Coronary artery (tissue), 2 donors: ENCODE data around the gene RCSD1.

Experiments used
- DNase-seq: peaks from one replicate; pipeline ENCODE4 v3.0.0-alpha.2; 2017; ENCODE audit warnings: low spot score
- H3K27ac ChIP-seq, 2 donors: fragments of 200-600 bp; sonication (generic); one replicate each; pipeline ENCODE4 v1.5.1; 2016 to 2019
- H3K4me3 ChIP-seq: fragments of 200-600 bp; sonication (generic); 2 replicates; pipeline ENCODE4 v1.5.1; 2016; ENCODE audit warnings: mild to moderate bottlenecking, moderate library complexity
- TF ChIP-seq, protein P1 (sequence below): fragments of 200-600 bp; sonication (generic); IDR thresholded peaks from one replicate; pipeline ENCODE4 v1.5.1; 2019; ENCODE audit warnings: antibody characterized with exemption

The RCSD1 gene

DNA sequence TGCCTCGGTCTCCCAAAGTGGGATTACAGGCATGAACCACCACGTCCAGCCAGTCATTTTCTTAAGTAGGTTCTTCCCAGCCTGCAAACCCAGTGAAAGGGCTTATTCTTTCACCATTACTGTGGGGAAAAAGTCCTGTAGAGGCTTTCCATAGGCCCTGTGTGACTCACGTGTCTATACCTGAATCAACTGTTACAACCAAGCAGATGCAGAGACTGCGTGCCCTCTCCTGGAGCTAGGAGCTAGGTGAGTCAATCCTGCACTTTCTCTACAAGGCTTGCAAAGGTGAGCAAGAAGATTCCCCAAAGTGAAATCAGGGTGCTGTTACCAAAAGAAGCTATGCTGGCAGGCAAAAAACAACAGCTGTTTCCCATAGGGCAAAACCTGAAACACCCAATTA lies 77.9 kb downstream of the RCSD1 start:
- TF ChIP-seq, protein P1, sequence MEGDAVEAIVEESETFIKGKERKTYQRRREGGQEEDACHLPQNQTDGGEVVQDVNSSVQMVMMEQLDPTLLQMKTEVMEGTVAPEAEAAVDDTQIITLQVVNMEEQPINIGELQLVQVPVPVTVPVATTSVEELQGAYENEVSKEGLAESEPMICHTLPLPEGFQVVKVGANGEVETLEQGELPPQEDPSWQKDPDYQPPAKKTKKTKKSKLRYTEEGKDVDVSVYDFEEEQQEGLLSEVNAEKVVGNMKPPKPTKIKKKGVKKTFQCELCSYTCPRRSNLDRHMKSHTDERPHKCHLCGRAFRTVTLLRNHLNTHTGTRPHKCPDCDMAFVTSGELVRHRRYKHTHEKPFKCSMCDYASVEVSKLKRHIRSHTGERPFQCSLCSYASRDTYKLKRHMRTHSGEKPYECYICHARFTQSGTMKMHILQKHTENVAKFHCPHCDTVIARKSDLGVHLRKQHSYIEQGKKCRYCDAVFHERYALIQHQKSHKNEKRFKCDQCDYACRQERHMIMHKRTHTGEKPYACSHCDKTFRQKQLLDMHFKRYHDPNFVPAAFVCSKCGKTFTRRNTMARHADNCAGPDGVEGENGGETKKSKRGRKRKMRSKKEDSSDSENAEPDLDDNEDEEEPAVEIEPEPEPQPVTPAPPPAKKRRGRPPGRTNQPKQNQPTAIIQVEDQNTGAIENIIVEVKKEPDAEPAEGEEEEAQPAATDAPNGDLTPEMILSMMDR, result no peak
- Histone ChIP-seq H3K4me3 (no peak overlapping the region), H3K27ac (no peak overlapping the region)
- no peak for DNase-seq

DNA sequence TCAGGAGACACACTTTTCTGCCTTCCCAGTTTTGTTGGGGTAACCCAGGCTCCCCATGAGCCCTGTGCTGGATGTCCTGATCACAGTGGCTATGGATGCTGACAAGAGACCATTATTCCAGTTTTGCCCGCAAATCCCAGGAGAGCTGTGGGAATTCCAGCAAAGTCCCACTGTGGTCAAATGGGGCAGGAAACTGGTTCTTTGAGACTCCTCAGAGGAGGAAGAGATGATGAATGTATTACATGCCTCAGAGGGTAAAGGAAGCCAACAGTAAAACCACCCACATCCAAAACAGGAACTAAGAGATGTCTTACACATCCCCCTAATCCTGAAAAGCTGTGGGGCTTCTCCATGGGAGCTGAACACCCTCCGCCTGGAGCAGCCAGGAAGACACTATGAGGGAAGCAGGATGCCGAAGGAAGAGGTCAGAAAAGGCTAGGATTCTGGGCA lies 78.9 kb downstream of the RCSD1 start:
- no peak for DNase-seq
- H3K4me3 ChIP-seq, result no peak overlapping the region
- no peak overlapping the region for H3K27ac ChIP-seq
- TF ChIP-seq, protein P1, result no peak

DNA sequence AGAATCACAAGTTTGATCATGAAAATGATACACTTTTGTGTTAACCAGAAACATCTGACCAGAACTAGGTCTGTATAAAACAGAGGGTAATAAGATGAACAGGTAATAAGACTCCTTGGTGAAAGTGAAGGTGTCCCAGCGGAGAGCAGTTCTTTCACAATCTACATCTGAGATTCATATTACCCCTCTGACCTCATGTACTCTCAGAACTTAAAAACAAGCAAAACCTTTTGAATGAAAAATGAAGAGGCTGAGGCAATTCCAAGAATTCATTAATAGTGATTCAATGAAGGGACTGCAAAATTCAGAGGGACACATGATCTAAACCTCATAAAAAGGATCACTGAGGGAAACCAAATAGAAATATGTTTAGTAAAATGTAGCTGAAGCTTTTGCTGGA lies 80.8 kb downstream of the RCSD1 start:
- TF ChIP-seq, protein P1, result no peak
- no peak for DNase-seq

DNA sequence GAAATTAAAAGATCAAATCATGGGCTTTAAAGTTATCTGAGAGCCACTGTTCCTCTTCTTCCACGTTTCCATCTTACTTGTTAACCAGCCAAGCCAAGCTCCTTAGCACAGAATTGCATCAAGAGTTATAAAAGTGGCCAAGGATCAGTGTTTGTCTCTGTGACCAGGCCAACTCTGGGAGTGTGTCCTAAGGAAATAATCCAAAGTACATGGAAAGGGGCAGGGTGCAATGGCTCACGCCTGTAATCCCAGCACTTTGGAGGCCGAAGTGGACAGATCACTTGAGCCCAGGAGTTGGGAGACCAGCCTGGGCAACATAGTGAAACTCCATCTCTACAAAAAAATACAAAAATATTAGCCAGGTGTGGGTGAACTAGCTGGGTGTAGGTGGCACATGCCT lies 81.8 kb downstream of the RCSD1 start:
- H3K27ac ChIP-seq, result peak overlapping the region in 1 of 2 donors; percentile 71
- H3K4me3 ChIP-seq, result no peak overlapping the region
- DNase-seq, result no peak
- TF ChIP-seq, protein P1, result no peak

More for the DNA sequence above, 80.8 kb downstream of the RCSD1 start:
- Histone ChIP-seq H3K4me3 (no peak overlapping the region), H3K27ac (peak overlapping the region in 1 of 2 donors; percentile 71)

- DNase-seq, result peak; percentile 79
- H3K27ac ChIP-seq, result peak overlapping the region; percentile 86 to 96
These were observed 83.5 kb downstream of the RCSD1 start for GRCh38 chr1:167713330-167714081.

DNA sequence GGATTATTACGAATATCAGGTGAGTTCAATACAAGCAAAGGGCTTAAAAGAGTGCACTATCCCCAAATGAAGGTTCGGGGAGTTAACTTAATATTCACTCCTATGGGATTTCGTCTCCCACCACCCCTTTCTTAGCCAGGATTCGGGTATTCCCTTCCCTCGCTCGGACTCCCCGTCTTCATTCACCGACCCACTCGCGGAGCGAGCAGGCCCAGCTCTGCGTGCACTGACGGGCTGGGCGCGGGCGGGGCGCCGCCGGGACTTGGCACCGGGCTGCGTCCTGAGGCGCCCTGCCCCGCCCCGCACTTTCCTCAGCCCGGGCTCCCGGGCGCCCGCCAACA lies 84.0 kb downstream of the RCSD1 start:
- Histone ChIP-seq H3K27ac (peak overlapping the region; percentile 86 to 96), H3K4me3 (peak overlapping the region; percentile 89)
- no peak for DNase-seq
- TF ChIP-seq, protein P1, result no peak

More at GRCh38 chr1:167713330-167714081, 83.5 kb downstream of the RCSD1 start:
- H3K4me3 ChIP-seq, result peak overlapping the region; percentile 89
- TF ChIP-seq, protein P1, result no peak

DNA sequence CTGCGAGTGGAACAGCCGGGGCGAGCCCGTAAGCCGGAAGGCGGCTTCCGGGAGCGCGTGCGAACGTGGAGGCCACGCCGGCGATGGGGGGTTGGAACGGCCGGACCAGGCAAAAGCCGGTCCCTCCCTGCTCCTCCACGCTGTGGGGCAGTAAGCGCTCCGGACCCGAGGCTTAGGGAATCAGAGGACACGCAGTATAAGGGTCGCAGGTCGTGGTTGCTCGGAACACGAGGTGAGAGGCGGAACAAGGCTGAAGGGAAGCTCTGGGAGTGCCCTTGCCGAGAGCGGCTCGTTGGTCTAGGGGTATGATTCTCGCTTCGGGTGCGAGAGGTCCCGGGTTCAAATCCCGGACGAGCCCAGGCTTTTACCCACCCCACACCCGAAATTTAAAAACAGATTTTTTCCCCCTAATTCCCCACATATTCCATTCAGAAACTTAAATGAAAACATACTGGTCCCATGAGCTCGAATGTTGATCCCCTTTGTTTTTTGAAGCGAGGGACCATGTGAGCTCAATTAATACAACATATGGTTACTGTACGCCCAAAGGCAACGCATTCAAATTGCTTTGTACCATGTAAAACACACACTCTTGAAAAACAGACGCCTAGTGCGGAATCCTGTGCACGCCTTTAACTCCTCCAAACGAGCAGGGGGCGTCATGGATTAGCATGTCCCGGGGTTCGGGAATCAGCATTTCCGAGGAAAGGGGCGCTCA lies 84.6 kb downstream of the RCSD1 start:
- TF ChIP-seq, protein P1, result no peak
- H3K4me3 ChIP-seq, result peak overlapping the region; percentile 89
- DNase-seq, result peak; percentile 93
- H3K27ac ChIP-seq, result peak overlapping the region; percentile 86 to 96
